Measurements from ENCODE around the gene TIRAP. TPM values are rescaled to one million over a fixed set of nuclear protein-coding genes. Genes with fewer than 3 reads are reported as not detected.

Gene TIRAP
- total RNA-seq, 1 donor from 2014 or later = 11.7 TPM

DNA sequence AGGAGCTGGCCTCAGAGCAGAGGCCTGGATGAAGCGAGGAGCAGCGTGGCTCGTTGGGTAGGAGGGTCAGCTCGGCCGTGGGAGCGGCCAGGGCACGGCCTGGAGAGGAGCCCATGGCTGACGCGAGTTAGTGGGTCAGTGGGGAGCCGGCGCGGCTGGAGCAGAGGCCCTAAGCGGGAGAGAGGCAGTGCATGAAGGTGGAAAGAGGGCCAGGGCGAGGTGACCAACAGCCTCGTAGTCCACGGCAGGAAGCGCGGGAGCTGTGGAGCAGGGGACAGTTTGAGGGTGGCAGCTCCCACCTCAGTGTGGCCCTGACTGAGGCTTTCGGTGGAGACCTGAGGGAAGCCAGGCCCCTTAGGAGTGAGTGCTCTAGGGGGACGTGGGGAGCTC lies 45.1 kb downstream of the TIRAP start:
- Histone ChIP-seq H3K4me3 (ENCODE audit: low read depth, low read length) (no peak overlapping the region), H3K27me3 (ENCODE audit: control insufficient read depth, insufficient read depth, low read length) (no peaks in the 10 kb centered on the region), H3K36me3 (ENCODE audit: control insufficient read depth, insufficient read depth, low read length) (no peaks in the 10 kb centered on the region)
- DNase-seq (ENCODE audit: low read depth) = no peak
- TF ChIP-seq, protein P1, sequence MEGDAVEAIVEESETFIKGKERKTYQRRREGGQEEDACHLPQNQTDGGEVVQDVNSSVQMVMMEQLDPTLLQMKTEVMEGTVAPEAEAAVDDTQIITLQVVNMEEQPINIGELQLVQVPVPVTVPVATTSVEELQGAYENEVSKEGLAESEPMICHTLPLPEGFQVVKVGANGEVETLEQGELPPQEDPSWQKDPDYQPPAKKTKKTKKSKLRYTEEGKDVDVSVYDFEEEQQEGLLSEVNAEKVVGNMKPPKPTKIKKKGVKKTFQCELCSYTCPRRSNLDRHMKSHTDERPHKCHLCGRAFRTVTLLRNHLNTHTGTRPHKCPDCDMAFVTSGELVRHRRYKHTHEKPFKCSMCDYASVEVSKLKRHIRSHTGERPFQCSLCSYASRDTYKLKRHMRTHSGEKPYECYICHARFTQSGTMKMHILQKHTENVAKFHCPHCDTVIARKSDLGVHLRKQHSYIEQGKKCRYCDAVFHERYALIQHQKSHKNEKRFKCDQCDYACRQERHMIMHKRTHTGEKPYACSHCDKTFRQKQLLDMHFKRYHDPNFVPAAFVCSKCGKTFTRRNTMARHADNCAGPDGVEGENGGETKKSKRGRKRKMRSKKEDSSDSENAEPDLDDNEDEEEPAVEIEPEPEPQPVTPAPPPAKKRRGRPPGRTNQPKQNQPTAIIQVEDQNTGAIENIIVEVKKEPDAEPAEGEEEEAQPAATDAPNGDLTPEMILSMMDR (IDR thresholded peaks at IDR 0.05; ENCODE audit: insufficient read depth, low read length, poor library complexity, severe bottlenecking) = no peak

DNA sequence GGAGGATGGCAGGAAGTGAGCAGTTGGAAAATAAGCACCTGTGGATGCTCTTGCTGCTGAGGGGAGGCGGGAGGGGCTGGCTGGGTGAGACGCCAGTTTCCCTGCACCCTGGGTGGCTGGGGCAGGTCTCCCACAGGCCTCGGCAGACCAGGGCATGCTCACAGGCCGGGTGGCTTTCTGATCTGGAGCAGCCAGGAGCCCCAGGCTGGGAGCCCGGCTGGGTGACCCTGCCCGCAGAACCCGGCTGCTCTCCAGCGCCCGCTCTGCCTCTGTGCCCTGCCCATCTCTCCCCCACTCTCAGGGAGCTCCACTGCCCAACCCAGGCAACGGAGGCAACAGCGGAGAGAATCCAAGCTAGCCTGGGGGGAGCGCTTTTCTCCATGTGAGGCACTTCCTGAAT lies 45.6 kb downstream of the TIRAP start:
- Histone ChIP-seq H3K36me3 (ENCODE audit: control insufficient read depth, insufficient read depth, low read length) (no peaks in the 10 kb centered on the region), H3K27me3 (ENCODE audit: control insufficient read depth, insufficient read depth, low read length) (no peaks in the 10 kb centered on the region), H3K4me3 (ENCODE audit: low read depth, low read length) (no peak overlapping the region)
- TF ChIP-seq, protein P1 (IDR thresholded peaks at IDR 0.05; ENCODE audit: insufficient read depth, low read length, poor library complexity, severe bottlenecking) = no peak
- DNase-seq (ENCODE audit: low read depth) = no peak

DNA sequence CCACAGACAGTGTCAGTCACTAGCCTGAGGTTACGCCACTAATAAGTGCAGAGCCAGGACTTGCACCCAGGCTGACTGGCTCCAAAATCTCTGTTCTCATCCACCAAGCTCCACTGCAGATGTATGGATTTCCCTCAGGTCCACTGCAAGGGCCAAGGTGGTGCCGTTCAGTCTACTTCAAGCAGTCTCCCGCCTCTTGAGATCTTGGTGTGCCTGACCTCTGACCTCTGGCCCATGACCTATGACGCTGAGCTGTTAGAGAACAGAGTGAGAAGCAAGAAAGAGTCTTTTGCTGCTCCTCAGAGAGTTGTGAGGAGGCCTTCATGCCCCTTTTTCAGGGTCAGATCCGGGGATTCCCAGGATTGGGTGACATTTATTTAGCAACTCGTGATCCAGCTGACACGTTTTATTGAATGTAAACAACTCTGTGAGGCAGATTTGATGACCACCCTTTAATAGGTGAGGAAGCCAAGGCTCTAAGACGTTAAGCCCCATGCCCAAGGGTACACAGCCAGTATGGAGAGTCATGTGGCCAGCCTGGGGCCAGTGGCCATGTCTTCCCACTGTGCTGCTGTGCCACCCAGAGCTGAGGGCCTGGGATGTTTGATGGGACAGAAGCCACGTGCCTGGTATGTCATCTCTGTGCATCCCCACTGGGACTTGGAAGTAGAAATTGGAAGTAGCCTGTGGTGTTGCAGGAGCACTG lies 46.2 kb downstream of the TIRAP start:
- H3K36me3 ChIP-seq (ENCODE audit: control insufficient read depth, insufficient read depth, low read length) = no peaks in the 10 kb centered on the region
- H3K27me3 ChIP-seq (ENCODE audit: control insufficient read depth, insufficient read depth, low read length) = no peaks in the 10 kb centered on the region
- no peak for DNase-seq (ENCODE audit: low read depth)
- TF ChIP-seq, protein P1 (IDR thresholded peaks at IDR 0.05; ENCODE audit: insufficient read depth, low read length, poor library complexity, severe bottlenecking) = no peak
- H3K4me3 ChIP-seq (ENCODE audit: low read depth, low read length) = no peak overlapping the region

DNA sequence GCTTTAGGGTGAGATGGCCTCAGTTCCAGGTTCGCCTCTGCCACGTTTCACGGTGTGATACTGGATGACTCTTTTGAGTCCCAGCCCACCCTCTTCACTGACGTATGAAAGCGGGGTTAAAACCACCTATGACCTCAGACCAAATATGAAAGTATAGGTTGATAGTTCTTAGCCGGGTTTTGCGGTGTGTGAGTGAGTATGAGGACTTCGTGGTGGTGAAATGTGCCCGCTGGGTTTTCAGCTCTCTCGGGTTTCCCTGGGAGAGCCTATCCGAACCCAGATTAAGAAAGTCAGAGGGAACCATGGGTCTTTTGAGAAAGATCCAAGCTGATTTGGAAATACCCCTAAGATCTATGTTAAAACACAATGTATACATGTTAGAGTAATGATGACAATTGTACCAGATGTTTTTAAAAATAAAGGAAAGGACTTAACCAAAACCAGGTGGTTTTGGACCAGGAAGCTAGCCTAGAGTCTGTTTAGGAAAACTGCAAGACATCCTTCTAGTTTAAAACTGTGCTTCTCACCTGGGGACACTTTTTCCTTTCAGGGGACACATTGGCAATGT lies 46.8 kb downstream of the TIRAP start:
- TF ChIP-seq, protein P1 (IDR thresholded peaks at IDR 0.05; ENCODE audit: insufficient read depth, low read length, poor library complexity, severe bottlenecking) = no peak
- Histone ChIP-seq H3K27me3 (ENCODE audit: control insufficient read depth, insufficient read depth, low read length) (no peaks in the 10 kb centered on the region), H3K4me3 (ENCODE audit: low read depth, low read length) (no peak overlapping the region), H3K36me3 (ENCODE audit: control insufficient read depth, insufficient read depth, low read length) (no peaks in the 10 kb centered on the region)
- DNase-seq (ENCODE audit: low read depth) = no peak

DNA sequence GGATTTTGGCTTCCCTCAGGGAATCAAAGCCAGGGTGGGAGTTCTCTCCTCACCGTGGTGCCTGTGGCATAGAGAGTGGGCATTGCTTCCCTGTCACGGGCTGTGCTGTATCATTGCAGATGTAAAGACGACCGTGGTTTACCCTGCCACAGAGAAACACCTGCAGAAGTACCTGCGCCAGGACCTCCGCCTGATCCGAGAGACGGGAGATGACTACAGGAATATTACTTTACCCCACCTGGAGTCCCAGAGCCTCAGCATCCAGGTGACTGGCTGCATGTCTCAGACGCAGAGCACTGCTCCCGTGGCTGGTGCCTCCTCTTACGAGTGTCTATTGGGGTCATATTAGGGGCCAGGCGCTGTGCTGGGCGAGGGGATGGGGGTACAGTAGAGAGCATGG lies 48.4 kb downstream of the TIRAP start:
- no peaks in the 10 kb centered on the region for H3K27me3 ChIP-seq (ENCODE audit: control insufficient read depth, insufficient read depth, low read length)
- no peak overlapping the region for H3K4me3 ChIP-seq (ENCODE audit: low read depth, low read length)
- TF ChIP-seq, protein P1 (IDR thresholded peaks at IDR 0.05; ENCODE audit: insufficient read depth, low read length, poor library complexity, severe bottlenecking) = no peak
- no peak for DNase-seq (ENCODE audit: low read depth)
- H3K36me3 ChIP-seq (ENCODE audit: control insufficient read depth, insufficient read depth, low read length) = no peaks in the 10 kb centered on the region

Measured in kidney epithelial cell (primary cell).